Breast epithelium (tissue), 3 donors: ENCODE measurements around the gene ATP13A1.

Experiments used
- POLR2A ChIP-seq: fragments of 450-650 bp; IDR thresholded peaks from one replicate; pipeline ENCODE4 v1.6.1; 2016; ENCODE audit warnings: antibody characterized with exemption, mild to moderate bottlenecking, moderate library complexity
- POLR2AphosphoS5 ChIP-seq, 3 donors: sonication (generic); formaldehyde crosslinking; IDR thresholded peaks; one replicate each; pipeline ENCODE4 v1.6.1; 2017; ENCODE audit warnings: antibody characterized with exemption in 3 of 3
- TF ChIP-seq, protein P1 (sequence below), 3 donors: fragments of 450-650 bp; IDR thresholded peaks; one replicate each; pipeline ENCODE4 v1.5.1; 2016 to 2017; ENCODE audit warnings: antibody characterized with exemption in 3 of 3, mild to moderate bottlenecking in 3 of 3, moderate library complexity in 3 of 3

DNA sequence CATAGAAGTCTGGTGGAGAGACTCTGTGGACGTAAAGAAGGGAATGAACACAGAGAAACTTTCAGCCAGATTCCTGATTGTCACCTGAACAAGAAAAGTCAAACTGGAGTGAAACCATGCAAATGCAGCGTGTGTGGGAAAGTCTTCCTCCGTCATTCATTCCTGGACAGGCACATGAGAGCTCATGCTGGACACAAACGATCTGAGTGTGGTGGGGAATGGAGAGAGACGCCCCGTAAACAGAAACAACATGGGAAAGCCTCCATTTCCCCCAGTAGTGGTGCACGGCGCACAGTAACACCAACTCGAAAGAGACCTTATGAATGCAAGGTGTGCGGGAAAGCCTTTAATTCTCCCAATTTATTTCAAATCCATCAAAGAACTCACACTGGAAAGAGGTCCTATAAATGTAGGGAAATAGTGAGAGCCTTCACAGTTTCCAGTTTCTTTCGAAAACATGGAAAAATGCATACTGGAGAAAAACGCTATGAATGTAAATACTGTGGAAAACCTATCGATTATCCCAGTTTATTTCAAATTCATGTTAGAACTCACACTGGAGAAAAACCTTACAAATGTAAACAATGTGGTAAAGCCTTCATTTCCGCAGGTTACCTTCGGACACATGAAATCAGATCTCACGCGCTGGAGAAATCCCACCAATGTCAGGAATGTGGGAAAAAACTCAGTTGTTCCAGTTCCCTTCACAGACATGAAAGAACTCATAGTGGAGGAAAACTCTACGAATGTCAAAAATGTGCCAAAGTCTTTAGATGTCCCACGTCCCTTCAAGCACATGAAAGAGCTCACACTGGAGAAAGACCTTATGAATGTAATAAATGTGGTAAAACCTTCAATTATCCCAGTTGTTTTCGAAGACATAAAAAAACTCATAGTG lies 15.9 kb upstream of the ATP13A1 start:
- TF ChIP-seq, protein P1, sequence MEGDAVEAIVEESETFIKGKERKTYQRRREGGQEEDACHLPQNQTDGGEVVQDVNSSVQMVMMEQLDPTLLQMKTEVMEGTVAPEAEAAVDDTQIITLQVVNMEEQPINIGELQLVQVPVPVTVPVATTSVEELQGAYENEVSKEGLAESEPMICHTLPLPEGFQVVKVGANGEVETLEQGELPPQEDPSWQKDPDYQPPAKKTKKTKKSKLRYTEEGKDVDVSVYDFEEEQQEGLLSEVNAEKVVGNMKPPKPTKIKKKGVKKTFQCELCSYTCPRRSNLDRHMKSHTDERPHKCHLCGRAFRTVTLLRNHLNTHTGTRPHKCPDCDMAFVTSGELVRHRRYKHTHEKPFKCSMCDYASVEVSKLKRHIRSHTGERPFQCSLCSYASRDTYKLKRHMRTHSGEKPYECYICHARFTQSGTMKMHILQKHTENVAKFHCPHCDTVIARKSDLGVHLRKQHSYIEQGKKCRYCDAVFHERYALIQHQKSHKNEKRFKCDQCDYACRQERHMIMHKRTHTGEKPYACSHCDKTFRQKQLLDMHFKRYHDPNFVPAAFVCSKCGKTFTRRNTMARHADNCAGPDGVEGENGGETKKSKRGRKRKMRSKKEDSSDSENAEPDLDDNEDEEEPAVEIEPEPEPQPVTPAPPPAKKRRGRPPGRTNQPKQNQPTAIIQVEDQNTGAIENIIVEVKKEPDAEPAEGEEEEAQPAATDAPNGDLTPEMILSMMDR (IDR thresholded peaks at IDR 0.05), result no peak
- TF ChIP-seq POLR2A, result no peak
- no peak for TF ChIP-seq POLR2AphosphoS5 (IDR thresholded peaks at IDR 0.05)
